Stimulated activated CD8-positive, alpha-beta memory T cell treated with anti-CD3 and anti-CD28 coated beads, Interleukin-7, amount 100 ng/mL, for 1 hour (primary cell): ENCODE data around the gene OSBP.

Experiments used
- DNase-seq, 2 donors: peaks; one replicate each; pipeline ENCODE4 v3.0.0-alpha.2; 2020; ENCODE audit warnings: low read depth in 2 of 2

OSBP gene

GRCh38 chr11:59607703-59608454, 7.7 kb downstream of the OSBP start:
- no peak for DNase-seq

GRCh38 chr11:59602432-59602831, 13.1 kb downstream of the OSBP start:
- DNase-seq, result no peak

GRCh38 chr11:59601788-59602187, 13.8 kb downstream of the OSBP start:
- no peak for DNase-seq

GRCh38 chr11:59600636-59601035, 14.9 kb downstream of the OSBP start:
- no peak for DNase-seq

- no peak for DNase-seq
Measured at GRCh38 chr11:59600234-59600633, 15.3 kb downstream of the OSBP start.

GRCh38 chr11:59598961-59599360, 16.6 kb downstream of the OSBP start:
- no peak for DNase-seq

GRCh38 chr11:59584294-59584693, 31.3 kb downstream of the OSBP start:
- DNase-seq, result no peak

GRCh38 chr11:59582006-59582405, 33.6 kb downstream of the OSBP start:
- no peak for DNase-seq

GRCh38 chr11:59578369-59578768, 37.2 kb downstream of the OSBP start:
- DNase-seq, result no peak

- DNase-seq, result no peak
Measured at GRCh38 chr11:59575505-59575904, 40.1 kb downstream of the OSBP start.

GRCh38 chr11:59574932-59575502, 40.6 kb downstream of the OSBP start:
- no peak for DNase-seq

- DNase-seq, result no peak
Measured at GRCh38 chr11:59574467-59574866, 41.1 kb downstream of the OSBP start.

- DNase-seq, result no peak
Measured at GRCh38 chr11:59573216-59573615, 42.4 kb downstream of the OSBP start.

- DNase-seq, result no peak
Measured at GRCh38 chr11:59572091-59572490, 43.5 kb downstream of the OSBP start.

GRCh38 chr11:59562292-59562691, 53.3 kb downstream of the OSBP start:
- DNase-seq, result no peak

- DNase-seq, result peak; percentile 57 to 65
Measured at GRCh38 chr11:59560702-59561473, 54.7 kb downstream of the OSBP start.

GRCh38 chr11:59560290-59560701, 55.3 kb downstream of the OSBP start:
- peak; percentile 39 to 57 for DNase-seq

- DNase-seq, result no peak
Measured at GRCh38 chr11:59559886-59560285, 55.7 kb downstream of the OSBP start.

GRCh38 chr11:59558270-59558643, 57.3 kb downstream of the OSBP start:
- DNase-seq, result no peak

- DNase-seq, result no peak
Measured at GRCh38 chr11:59556917-59557348, 58.6 kb downstream of the OSBP start.

- no peak for DNase-seq
Measured at GRCh38 chr11:59556115-59556916, 59.3 kb downstream of the OSBP start.

GRCh38 chr11:59555601-59556114, 59.9 kb downstream of the OSBP start:
- DNase-seq, result no peak
